Measurements from ENCODE around the gene CSF3R. TPM values are rescaled to one million over a fixed set of nuclear protein-coding genes. Genes with fewer than 3 reads are reported as not detected.
"Not testable (repeated sequence)": the region's sequence is repeated elsewhere in the genome, so short reads cannot be mapped to it uniquely, and the experiment has no call there.

CSF3R gene
- total RNA-seq, 2 experiments from 2014 or later: 3.7 to 4.1 TPM

- intact Hi-C loops (cut with DNase I, micrococcal nuclease): no loop called here
- Mint-ChIP-seq H3K27ac (no peak overlapping the region), H3K27me3 (no peaks in the 10 kb centered on the region), H3K4me1 (ENCODE audit: low read depth) (peaks cover 9% of the 10 kb centered on the region), H3K9me3 (no peaks in the 10 kb centered on the region), H3K36me3 (ENCODE audit: low read depth) (no peaks in the 10 kb centered on the region), H3K4me3 (no peak overlapping the region)
- DNase-seq: no peak
- peaks cover 0 to 5% of the 10 kb centered on the region in 2 experiments for H3K27me3 ChIP-seq (ENCODE audit: control insufficient read depth in 1 of 2, insufficient read depth in 2 of 2, low read length in 2 of 2)
- CTCF ChIA-PET: no interaction called here
- TF ChIP-seq, protein P1, sequence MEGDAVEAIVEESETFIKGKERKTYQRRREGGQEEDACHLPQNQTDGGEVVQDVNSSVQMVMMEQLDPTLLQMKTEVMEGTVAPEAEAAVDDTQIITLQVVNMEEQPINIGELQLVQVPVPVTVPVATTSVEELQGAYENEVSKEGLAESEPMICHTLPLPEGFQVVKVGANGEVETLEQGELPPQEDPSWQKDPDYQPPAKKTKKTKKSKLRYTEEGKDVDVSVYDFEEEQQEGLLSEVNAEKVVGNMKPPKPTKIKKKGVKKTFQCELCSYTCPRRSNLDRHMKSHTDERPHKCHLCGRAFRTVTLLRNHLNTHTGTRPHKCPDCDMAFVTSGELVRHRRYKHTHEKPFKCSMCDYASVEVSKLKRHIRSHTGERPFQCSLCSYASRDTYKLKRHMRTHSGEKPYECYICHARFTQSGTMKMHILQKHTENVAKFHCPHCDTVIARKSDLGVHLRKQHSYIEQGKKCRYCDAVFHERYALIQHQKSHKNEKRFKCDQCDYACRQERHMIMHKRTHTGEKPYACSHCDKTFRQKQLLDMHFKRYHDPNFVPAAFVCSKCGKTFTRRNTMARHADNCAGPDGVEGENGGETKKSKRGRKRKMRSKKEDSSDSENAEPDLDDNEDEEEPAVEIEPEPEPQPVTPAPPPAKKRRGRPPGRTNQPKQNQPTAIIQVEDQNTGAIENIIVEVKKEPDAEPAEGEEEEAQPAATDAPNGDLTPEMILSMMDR (IDR thresholded peaks at IDR 0.05): no peak
- H3K27ac ChIP-seq (ENCODE audit: low read depth in 1 of 2, low read length in 2 of 2): no peak overlapping the region
- POLR2A ChIA-PET: no interaction called here
- H3K4me1 ChIP-seq (ENCODE audit: insufficient read depth, low read length): peaks cover 1% of the 10 kb centered on the region
- H3K36me3 ChIP-seq (ENCODE audit: insufficient read depth, low read length): no peaks in the 10 kb centered on the region
- ATAC-seq (ENCODE audit: poor library complexity): no peak
- H3K9me3 ChIP-seq (ENCODE audit: control insufficient read depth in 1 of 2, insufficient read depth in 1 of 2, low read length in 2 of 2): no peaks in the 10 kb centered on the region
- H3K4me3 ChIP-seq (ENCODE audit: low read length): no peak overlapping the region
These were observed 5.2 kb upstream of the CSF3R start for GRCh38 chr1:36487906-36488305.

GRCh38 chr1:36487336-36487725, 4.6 kb upstream of the CSF3R start:
- H3K4me1 ChIP-seq (ENCODE audit: insufficient read depth, low read length); CTCF ChIA-PET; H3K36me3 Mint-ChIP-seq (ENCODE audit: low read depth); H3K27me3 Mint-ChIP-seq; H3K9me3 ChIP-seq (ENCODE audit: control insufficient read depth in 1 of 2, insufficient read depth in 1 of 2, low read length in 2 of 2); ATAC-seq (ENCODE audit: poor library complexity); H3K4me3 ChIP-seq (ENCODE audit: low read length); DNase-seq; H3K27me3 ChIP-seq (ENCODE audit: control insufficient read depth in 1 of 2, insufficient read depth in 2 of 2, low read length in 2 of 2); H3K9me3 Mint-ChIP-seq; H3K27ac Mint-ChIP-seq; intact Hi-C loops (cut with DNase I, micrococcal nuclease); H3K36me3 ChIP-seq (ENCODE audit: insufficient read depth, low read length); H3K4me3 Mint-ChIP-seq; H3K27ac ChIP-seq (ENCODE audit: low read depth in 1 of 2, low read length in 2 of 2); POLR2A ChIA-PET: not testable (repeated sequence)
- peaks cover 11% of the 10 kb centered on the region for H3K4me1 Mint-ChIP-seq (ENCODE audit: low read depth)

DNA sequence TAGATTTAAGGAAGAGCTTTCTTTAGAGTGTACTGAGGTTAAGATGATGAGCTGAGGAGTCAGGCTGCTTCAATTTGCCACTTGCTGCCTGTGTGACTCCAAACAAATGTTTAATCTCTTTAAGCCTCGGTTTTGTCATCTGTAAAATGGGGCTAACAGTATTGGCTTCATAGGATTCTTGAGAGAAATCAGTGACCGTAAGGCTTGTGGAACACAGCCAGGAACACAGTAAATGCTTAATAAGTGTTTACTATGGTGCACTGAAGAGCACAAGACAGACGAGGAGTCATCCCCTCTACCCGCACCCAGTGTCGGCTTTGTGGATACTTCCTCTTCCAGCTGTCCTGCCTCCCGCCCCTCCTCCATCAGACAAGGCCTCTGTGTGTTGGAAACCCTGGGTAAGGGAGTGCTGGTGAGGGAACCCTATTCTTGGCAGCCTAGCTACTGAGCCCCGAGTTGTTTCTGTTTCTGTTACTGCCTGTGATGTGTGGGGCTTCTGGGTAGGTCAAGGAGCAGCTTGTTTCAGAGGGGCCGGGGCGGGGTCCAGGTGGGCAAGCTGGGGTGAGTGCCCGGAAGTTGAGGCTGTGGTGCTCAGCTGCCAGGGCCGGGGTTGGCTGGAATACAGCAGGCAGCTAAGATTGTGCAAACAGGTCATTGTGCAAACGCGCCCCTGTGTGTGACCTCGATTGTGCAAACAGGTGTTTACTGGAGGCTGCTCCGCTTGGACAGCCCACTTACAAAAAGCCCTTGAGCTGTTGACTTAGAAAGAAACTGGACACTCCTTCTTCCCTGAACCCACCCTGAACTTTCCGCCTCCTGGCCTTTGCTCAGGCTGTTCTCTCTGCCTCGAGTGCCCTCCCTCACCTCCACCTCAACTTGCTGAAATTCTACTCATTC, 4.0 kb upstream of the CSF3R start:
- intact Hi-C loops (cut with DNase I, micrococcal nuclease): no loop called here
- peak in 3 of 14 experiments; percentile 21 to 68 (median 60) for DNase-seq
- Mint-ChIP-seq H3K36me3 (ENCODE audit: low read depth) (no peaks in the 10 kb centered on the region), H3K9me3 (no peaks in the 10 kb centered on the region), H3K27me3 (no peaks in the 10 kb centered on the region), H3K4me3 (no peak overlapping the region), H3K4me1 (ENCODE audit: low read depth) (peaks cover 17% of the 10 kb centered on the region), H3K27ac (no peak overlapping the region)
- TF ChIP-seq, protein P1 (IDR thresholded peaks at IDR 0.05): no peak
- H3K27me3 ChIP-seq (ENCODE audit: control insufficient read depth in 1 of 2, insufficient read depth in 2 of 2, low read length in 2 of 2): peaks cover 0 to 5% of the 10 kb centered on the region in 2 experiments
- CTCF ChIA-PET: no interaction called here
- no peaks in the 10 kb centered on the region for H3K36me3 ChIP-seq (ENCODE audit: insufficient read depth, low read length)
- peaks cover 10% of the 10 kb centered on the region for H3K4me1 ChIP-seq (ENCODE audit: insufficient read depth, low read length)
- no peak for ATAC-seq (ENCODE audit: poor library complexity)
- POLR2A ChIA-PET: no interaction called here
- H3K27ac ChIP-seq (ENCODE audit: low read depth in 1 of 2, low read length in 2 of 2): no peak overlapping the region
- H3K9me3 ChIP-seq (ENCODE audit: control insufficient read depth in 1 of 2, insufficient read depth in 1 of 2, low read length in 2 of 2): no peaks in the 10 kb centered on the region
- no peak overlapping the region for H3K4me3 ChIP-seq (ENCODE audit: low read length)

GRCh38 chr1:36486093-36486438, 3.4 kb upstream of the CSF3R start:
- H3K27me3 ChIP-seq (ENCODE audit: control insufficient read depth in 1 of 2, insufficient read depth in 2 of 2, low read length in 2 of 2): peaks cover 0 to 5% of the 10 kb centered on the region in 2 experiments
- no peaks in the 10 kb centered on the region for H3K9me3 ChIP-seq (ENCODE audit: control insufficient read depth in 1 of 2, insufficient read depth in 1 of 2, low read length in 2 of 2)
- Mint-ChIP-seq H3K9me3 (no peaks in the 10 kb centered on the region), H3K4me3 (no peak overlapping the region), H3K27ac (no peak overlapping the region), H3K36me3 (ENCODE audit: low read depth) (no peaks in the 10 kb centered on the region), H3K27me3 (no peaks in the 10 kb centered on the region), H3K4me1 (ENCODE audit: low read depth) (peaks cover 18% of the 10 kb centered on the region)
- TF ChIP-seq, protein P1 (IDR thresholded peaks at IDR 0.05): no peak
- ChIA-PET CTCF (no interaction called here), POLR2A (no interaction called here)
- no peak overlapping the region for H3K27ac ChIP-seq (ENCODE audit: low read depth in 1 of 2, low read length in 2 of 2)
- H3K4me1 ChIP-seq (ENCODE audit: insufficient read depth, low read length): peaks cover 10% of the 10 kb centered on the region
- DNase-seq (no peak), ATAC-seq (ENCODE audit: poor library complexity) (no peak)
- no peak overlapping the region for H3K4me3 ChIP-seq (ENCODE audit: low read length)
- no peaks in the 10 kb centered on the region for H3K36me3 ChIP-seq (ENCODE audit: insufficient read depth, low read length)
- intact Hi-C loops (cut with DNase I, micrococcal nuclease): no loop called here

All from CD4-positive, alpha-beta T cell (primary cell).